Retinal pigment epithelial cell (primary cell): ENCODE measurements around the gene TSACC.

Experiments
- DNase-seq: peaks from one replicate; pipeline ENCODE4 v3.0.0-alpha.2; 2010; ENCODE audit warnings: low read depth
- H3K4me3 ChIP-seq: 2 replicates; pipeline ENCODE4 v1.5.1; 2011; ENCODE audit warnings: mild to moderate bottlenecking, low read length, control low read depth, moderate library complexity
- TF ChIP-seq, protein P1 (sequence below): conservative IDR thresholded peaks from 2 replicates; pipeline ENCODE4 v1.5.1; 2011; ENCODE audit warnings: low read depth, low read length, control low read depth, inconsistent platforms

TSACC gene

DNA sequence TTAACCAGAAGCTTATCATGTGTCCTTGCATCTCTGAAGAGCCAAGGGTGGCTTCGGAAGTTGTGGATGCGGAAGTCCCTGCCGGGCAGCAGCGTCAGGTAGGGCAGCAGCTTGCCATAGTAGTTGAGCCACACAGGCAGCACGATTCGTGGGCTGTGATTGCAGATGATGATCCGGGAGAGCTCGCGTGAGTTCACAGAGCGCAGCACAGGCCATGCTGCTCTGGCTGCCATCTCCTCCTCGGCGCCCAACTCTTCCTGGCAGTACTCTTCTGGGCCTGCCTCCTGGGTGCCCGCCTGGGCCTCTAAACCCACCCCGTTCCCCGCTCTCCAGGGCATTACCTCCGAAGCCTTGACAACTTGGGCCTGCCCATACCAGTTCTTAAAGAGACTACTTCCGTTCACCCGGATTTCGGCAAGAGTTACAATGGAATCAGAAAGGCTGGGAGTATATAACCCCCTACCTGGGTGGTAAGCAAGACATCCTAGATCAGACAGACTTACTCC, 39.4 kb upstream of the TSACC start, which contains the start of gene VHLL:
TSS of gene VHLL (minus strand) at position 456 of the 506 bp plus-strand sequence. CDS start at position 338, 118 bp downstream.
- no peak for DNase-seq
- TF ChIP-seq, protein P1, sequence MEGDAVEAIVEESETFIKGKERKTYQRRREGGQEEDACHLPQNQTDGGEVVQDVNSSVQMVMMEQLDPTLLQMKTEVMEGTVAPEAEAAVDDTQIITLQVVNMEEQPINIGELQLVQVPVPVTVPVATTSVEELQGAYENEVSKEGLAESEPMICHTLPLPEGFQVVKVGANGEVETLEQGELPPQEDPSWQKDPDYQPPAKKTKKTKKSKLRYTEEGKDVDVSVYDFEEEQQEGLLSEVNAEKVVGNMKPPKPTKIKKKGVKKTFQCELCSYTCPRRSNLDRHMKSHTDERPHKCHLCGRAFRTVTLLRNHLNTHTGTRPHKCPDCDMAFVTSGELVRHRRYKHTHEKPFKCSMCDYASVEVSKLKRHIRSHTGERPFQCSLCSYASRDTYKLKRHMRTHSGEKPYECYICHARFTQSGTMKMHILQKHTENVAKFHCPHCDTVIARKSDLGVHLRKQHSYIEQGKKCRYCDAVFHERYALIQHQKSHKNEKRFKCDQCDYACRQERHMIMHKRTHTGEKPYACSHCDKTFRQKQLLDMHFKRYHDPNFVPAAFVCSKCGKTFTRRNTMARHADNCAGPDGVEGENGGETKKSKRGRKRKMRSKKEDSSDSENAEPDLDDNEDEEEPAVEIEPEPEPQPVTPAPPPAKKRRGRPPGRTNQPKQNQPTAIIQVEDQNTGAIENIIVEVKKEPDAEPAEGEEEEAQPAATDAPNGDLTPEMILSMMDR = no peak
- no peak within 1 kb of the TSS for H3K4me3 ChIP-seq

- TF ChIP-seq, protein P1 = no peak
- no peak overlapping the region for H3K4me3 ChIP-seq
- no peak for DNase-seq
Measured at GRCh38 chr1:156303241-156303640, 35.1 kb upstream of the TSACC start.

DNA sequence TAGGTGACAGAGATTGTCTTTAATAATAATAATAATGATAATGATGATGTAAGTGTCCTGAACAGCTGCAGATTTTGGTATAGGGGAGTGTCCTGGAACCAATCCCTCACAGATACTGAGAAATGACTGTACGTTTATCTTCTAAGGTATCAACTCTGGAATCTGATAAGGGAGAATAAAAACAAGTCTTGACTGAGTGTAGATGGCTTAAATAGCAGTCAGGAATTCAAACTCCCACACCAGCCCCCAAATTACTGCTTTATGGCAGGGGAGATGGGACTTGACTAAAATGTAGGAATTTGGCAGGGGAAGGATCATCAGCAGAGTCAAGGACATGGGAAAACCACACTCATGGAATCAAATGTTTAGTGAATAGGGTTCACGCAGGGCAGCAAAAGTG, 33.1 kb upstream of the TSACC start:
- H3K4me3 ChIP-seq = no peak overlapping the region
- DNase-seq = no peak
- TF ChIP-seq, protein P1 = no peak

GRCh38 chr1:156308078-156308477, 30.2 kb upstream of the TSACC start:
- no peak for DNase-seq
- H3K4me3 ChIP-seq = no peak overlapping the region
- TF ChIP-seq, protein P1 = no peak

GRCh38 chr1:156310962-156311361, 27.4 kb upstream of the TSACC start:
- TF ChIP-seq, protein P1 = no peak
- DNase-seq = no peak
- no peak overlapping the region for H3K4me3 ChIP-seq

DNA sequence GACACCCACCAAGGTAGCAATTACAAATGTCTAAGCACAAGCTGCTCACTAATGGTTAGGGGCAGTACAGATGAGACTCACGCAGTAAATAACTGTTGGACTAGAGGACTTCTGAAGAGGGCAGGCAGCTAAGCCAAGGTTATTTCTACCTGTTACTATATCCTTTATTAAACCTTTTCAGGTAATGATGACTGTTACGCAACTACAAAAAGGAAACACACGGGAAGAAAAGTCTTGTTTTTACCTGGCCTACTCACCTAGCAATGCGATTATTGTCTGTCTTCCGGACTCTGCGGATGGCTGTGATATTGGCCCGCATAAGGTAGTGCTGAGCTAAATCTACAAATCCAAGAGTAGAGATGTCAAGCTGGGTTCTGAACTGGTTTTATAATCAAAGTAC, 21.4 kb upstream of the TSACC start:
- no peak for DNase-seq
- no peak overlapping the region for H3K4me3 ChIP-seq
- TF ChIP-seq, protein P1 = no peak

DNA sequence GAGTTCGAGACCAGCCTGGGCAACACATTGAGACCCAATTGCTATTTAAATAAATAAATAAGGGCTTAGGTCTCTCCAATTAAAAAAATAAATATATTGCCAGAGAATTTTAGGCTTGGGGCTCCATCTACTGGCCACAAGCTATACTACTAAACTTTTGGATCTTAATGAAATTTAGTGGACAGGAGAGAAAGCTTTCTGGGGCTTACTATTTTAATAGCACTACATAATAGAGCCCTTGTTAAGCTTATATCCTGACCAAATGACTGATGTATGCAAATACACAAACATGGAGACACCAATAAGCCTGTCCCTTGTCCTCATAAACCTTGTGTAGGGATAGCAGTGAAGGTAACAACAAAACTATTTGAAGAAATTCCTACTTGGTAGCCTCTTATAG, 18.7 kb upstream of the TSACC start:
- no peak for DNase-seq
- no peak overlapping the region for H3K4me3 ChIP-seq
- TF ChIP-seq, protein P1 = peak; percentile 68
